HepG2 (cell line): ENCODE results near the gene SNED1. TPM values are rescaled to one million over a fixed set of nuclear protein-coding genes. Genes with fewer than 3 reads are reported as not detected.

Experiments used
- ATAC-seq: fragments of 200-7000 bp; cut with Tn5 transposase; 3 replicates; pipeline ENCODE4 v1.9.1; 2020; ENCODE audit warnings: mild to moderate bottlenecking, moderate library complexity
- BruUV-seq: library from RNA; stranded (reverse); fragments of 400-500 nt; replicated peaks from 2 replicates; lab custom pipeline; 2021; lab: Mats Ljungman, UMichigan
- CTCF ChIA-PET: fragments of 300-600 bp; formaldehyde crosslinking; extraction: SDS; loops from one replicate; lab custom pipeline; 2021; ENCODE audit warnings: low total read pairs, inconsistent platforms, low intra/inter-chr PET ratio; lab: Yijun Ruan, JAX
- POLR2A ChIA-PET: fragments of 350-600 bp; sonication (Branson Sonifier 250); formaldehyde crosslinking; loops from one replicate; lab custom pipeline; 2020; ENCODE audit warnings: antibody characterized with exemption, inconsistent platforms; lab: Yijun Ruan, JAX
- DNase-seq: peaks from one replicate; pipeline ENCODE4 v3.0.0-alpha.2; 2015; ENCODE audit warnings: low spot score
- FAIRE-seq: peaks from 3 replicates; lab custom pipeline; 2011; peaks lifted over from hg19 to GRCh38; lab: Jason Lieb, UNC
- H2AFZ ChIP-seq: one replicate; pipeline ENCODE4 v1.6.1; 2011; ENCODE audit warnings: low read length, inconsistent platforms
- H3K27ac ChIP-seq: fragments of 300-600 bp; 3 replicates; pipeline ENCODE4 v1.8.0; 2011; ENCODE audit warnings: mixed run types, mild to moderate bottlenecking, mixed read lengths, low read length, inconsistent platforms; ENCODE audit not compliant: insufficient read depth; ENCODE audit errors: extremely low read length
- H3K27me3 ChIP-seq, 2 experiments: fragments of 200-600 bp in 1 of 2; 2 replicates in 1 of 2; 3 replicates in 1 of 2; pipeline versions ENCODE4 v1.6.0 to v1.8.0; 2011; ENCODE audit warnings: low read length in 2 of 2, mild to moderate bottlenecking in 2 of 2, moderate library complexity in 2 of 2, inconsistent platforms in 1 of 2; ENCODE audit not compliant: insufficient read depth in 2 of 2, control insufficient read depth in 1 of 2
- H3K36me3 ChIP-seq, 2 experiments: fragments of 200-600 bp in 1 of 2; replicated peaks in 1 of 2; 2 replicates in 1 of 2; 3 replicates in 1 of 2; pipeline versions ENCODE4 v1.5.1 to v1.8.0; 2011; ENCODE audit warnings: low read length in 2 of 2, inconsistent platforms in 1 of 2; ENCODE audit not compliant: insufficient read depth in 2 of 2, control insufficient read depth in 1 of 2
- H3K4me1 ChIP-seq: 2 replicates; pipeline ENCODE4 v1.5.1; 2012; ENCODE audit warnings: low read length, inconsistent platforms; ENCODE audit not compliant: insufficient read depth
- H3K4me2 ChIP-seq: 2 replicates; pipeline ENCODE4 v1.6.0; 2011; ENCODE audit warnings: low read depth, low read length, inconsistent platforms
- H3K4me3 ChIP-seq, 3 experiments: fragments of 200-600 bp in 1 of 3; sonication (generic), shearing (Covaris generic) in 1 of 3; replicated peaks in 1 of 3; 2 replicates each; pipeline ENCODE4 v1.5.1; 2011 to 2016; ENCODE audit warnings: low read length in 3 of 3, inconsistent platforms in 2 of 3, low read depth in 2 of 3, mild to moderate bottlenecking in 2 of 3, control low read depth in 1 of 3, mixed read lengths in 1 of 3; ENCODE audit not compliant: insufficient read depth in 1 of 3
- H3K79me2 ChIP-seq: one replicate; pipeline ENCODE4 v1.6.1; 2011; ENCODE audit warnings: low read length, inconsistent platforms; ENCODE audit not compliant: insufficient read depth
- H3K9ac ChIP-seq: 2 replicates; pipeline ENCODE4 v1.6.0; 2011; ENCODE audit warnings: mild to moderate bottlenecking, low read depth, low read length, inconsistent platforms; ENCODE audit not compliant: insufficient read depth
- H3K9me3 ChIP-seq: 2 replicates; pipeline ENCODE4 v1.5.1; 2012; ENCODE audit warnings: mild to moderate bottlenecking, low read length
- H4K20me1 ChIP-seq: 2 replicates; pipeline ENCODE4 v1.6.0; 2011; ENCODE audit warnings: inconsistent platforms, mild to moderate bottlenecking, low read length, moderate library complexity; ENCODE audit not compliant: insufficient read depth
- CEBPB ChIP-seq: IDR thresholded peaks from 2 replicates; pipeline ENCODE4 v1.6.1; 2011; ENCODE audit warnings: low read depth, low read length, improper control_type of control experiment, borderline replicate concordance
- TBX2 ChIP-seq: sonication (generic); formaldehyde crosslinking; IDR thresholded peaks from 2 replicates; pipeline ENCODE4 v1.5.0; 2020; ENCODE audit warnings: missing genetic modification reagents, mild to moderate bottlenecking, borderline replicate concordance
- WGBS: methylation state at CpG from one replicate; pipeline ENCODE4 v1.1.6; 2017; ENCODE audit warnings: low lambda C conversion rate; 5-methylcytosine and 5-hydroxymethylcytosine counted together
- in situ Hi-C: cut with HindIII; loops from 2 replicates; pipeline ENCODE4 v1.10.0; 2017; ENCODE audit warnings: low pct_unique_long_range_greater_than_20kb; ENCODE audit not compliant: extremely low pct_ligation_motif_present
- intact Hi-C: fragments of 100-400 bp; cut with micrococcal nuclease; formaldehyde crosslinking; loops from one replicate; pipeline ENCODE4 v1.10.0; 2022; ENCODE audit not compliant: unreplicated experiment
- polyA plus RNA-seq, 8 experiments: library from polyadenylated mRNA; depleted of rRNA in 3 of 8; stranded (reverse) in 7 of 8; unstranded in 1 of 8; fragments of >200 nt; fragmentation: Illumina TruSeq in 4 of 8; extraction: Trizol in 4 of 8; gene quantifications; 2 replicates each; pipeline versions ENCODE4 v1.2.1 to v1.2.3, GENCODE V29; 2011 to 2016; ENCODE audit warnings: low read depth in 4 of 8, missing spikeins in 1 of 8, mixed read lengths in 1 of 8; ENCODE audit not compliant: insufficient read depth in 1 of 8
- total RNA-seq, 5 experiments: library from RNA; depleted of rRNA; stranded (reverse); fragments of >200 nt; fragmentation: Illumina TruSeq; extraction: Trizol; gene quantifications; 2 replicates each; pipeline ENCODE4 v1.2.3, GENCODE V29; 2016; ENCODE audit warnings: low read depth in 1 of 5
- TF ChIP-seq, protein P1 (sequence below): IDR thresholded peaks from 2 replicates; pipeline ENCODE4 v1.6.1; 2018; ENCODE audit warnings: missing genetic modification reagents

Gene SNED1
- total and polyA plus RNA-seq, 2 of the 13 experiments (the other 11 are each of a cell fraction or from before 2014, with no cell fraction given): 0.15 to 0.65 TPM

DNA sequence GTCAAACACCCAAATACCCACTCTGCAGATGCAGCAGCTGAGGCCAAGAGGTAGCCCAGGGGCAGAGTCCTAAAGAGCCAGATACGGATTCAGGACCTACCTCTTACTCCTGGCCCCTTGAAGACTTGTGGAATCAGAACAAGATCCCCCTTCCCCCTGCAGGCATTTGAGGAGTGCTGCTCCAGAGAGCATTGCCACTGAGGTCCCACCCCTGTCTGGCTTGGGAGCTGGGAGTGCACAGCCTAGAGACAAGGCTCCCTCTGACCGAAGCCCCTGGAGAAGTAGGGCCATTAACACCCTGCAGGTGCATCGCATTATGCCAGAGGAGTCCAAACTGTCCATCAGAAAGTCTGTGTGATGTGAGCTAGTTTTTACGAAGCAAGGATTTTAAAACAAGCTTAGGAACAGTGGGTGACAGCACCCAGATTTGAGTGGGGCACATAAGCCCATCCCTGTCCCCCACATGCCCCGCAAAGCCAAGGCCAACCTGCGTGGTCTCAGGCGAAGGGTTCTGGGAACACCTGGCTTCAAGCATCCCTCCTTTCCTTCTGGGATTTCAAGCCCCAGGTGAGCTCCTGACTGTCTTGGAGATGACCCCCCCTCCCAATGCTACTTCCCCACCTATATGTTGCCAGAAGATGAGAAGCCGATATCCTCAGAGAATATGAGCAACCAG, 55.3 kb downstream of the SNED1 start (continued):
- TF ChIP-seq TBX2: no peak
- TF ChIP-seq, all 625 proteins: peak for 0

DNA sequence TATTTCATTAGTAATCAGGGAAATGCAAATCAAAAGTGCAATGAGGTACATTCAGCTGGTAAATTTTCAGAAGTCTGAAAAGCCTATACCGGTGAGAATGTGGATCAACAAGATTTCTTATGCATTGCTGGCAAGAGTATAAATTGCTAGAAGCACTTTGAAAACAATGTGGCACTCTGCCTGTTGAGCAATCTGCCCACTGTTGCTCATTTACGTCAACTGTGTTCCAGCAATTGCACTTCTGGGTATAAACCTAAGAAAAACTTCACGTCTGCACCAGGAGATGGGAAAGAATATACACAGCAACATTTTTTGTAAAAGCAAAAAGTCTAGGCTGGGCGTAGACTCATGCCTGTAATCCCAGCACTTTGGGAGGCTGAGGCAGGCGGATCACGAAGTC, 62.9 kb downstream of the SNED1 start:
- no TSS peak for BruUV-seq
- CTCF ChIA-PET: no interaction called here
- FAIRE-seq (peak; percentile 26), DNase-seq (no peak), ATAC-seq (no peak)
- Histone ChIP-seq H3K9ac (no peak overlapping the region), H3K4me2 (no peak overlapping the region), H3K4me1 (0 out of 2 replicates have a peak, but pooled peaks cover 8% of the 10 kb centered on the region), H3K36me3 (no peaks in the 10 kb centered on the region), H3K27ac (no peak overlapping the region), H4K20me1 (no peaks in the 10 kb centered on the region; the same call in 1 of the 2 replicates), H3K79me2 (no peaks in the 10 kb centered on the region), H3K27me3 (peaks cover 8 to 27% of the 10 kb centered on the region in 2 experiments), H3K9me3 (no peaks in the 10 kb centered on the region), H2AFZ (no peak overlapping the region), H3K4me3 (no peak overlapping the region)
- intact Hi-C loops: no loop called here
- WGBS: 51% methylated on average over 6 of the region's 6 CpGs
- in situ Hi-C loops: no loop called here
- TF ChIP-seq CEBPB: peak; percentile 43; the same call in 1 of the 2 replicates
- TF ChIP-seq, protein P1, sequence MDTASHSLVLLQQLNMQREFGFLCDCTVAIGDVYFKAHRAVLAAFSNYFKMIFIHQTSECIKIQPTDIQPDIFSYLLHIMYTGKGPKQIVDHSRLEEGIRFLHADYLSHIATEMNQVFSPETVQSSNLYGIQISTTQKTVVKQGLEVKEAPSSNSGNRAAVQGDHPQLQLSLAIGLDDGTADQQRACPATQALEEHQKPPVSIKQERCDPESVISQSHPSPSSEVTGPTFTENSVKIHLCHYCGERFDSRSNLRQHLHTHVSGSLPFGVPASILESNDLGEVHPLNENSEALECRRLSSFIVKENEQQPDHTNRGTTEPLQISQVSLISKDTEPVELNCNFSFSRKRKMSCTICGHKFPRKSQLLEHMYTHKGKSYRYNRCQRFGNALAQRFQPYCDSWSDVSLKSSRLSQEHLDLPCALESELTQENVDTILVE (CRISPR knock-in tag): no peak
- POLR2A ChIA-PET: no interaction called here
